ENCODE results near the gene ADAM17.

Gene ADAM17

DNA sequence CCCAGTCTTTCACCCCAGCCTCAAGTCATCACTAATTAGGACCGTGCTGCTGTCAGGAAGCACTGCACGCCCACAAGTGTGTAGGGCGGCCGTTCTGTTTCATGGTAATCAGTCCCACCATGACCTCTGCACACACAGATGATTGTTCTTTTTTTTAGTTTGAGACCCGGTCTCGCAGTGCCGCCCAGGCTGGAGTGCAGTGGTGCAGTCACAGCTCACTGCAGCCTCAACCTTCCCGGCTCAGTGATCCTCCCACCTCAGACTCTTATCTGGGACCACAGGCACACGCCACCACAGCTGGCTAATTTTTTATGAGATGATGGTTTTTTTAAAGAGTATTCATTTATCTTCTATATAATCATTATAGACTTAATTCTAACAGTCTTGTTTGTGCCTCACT, 83.1 kb downstream of the ADAM17 start:
- no peaks in the 10 kb centered on the region for H3F3A ChIP-seq (ENCODE audit: low read depth)
- H3K4me1 ChIP-seq (ENCODE audit: insufficient read depth, low read length, poor library complexity, severe bottlenecking), result peaks cover 19% of the 10 kb centered on the region
- H3K9ac ChIP-seq (ENCODE audit: low read depth, low read length, poor library complexity, severe bottlenecking), result no peak overlapping the region
- H4K20me1 ChIP-seq (ENCODE audit: insufficient read depth, low read length, poor library complexity, severe bottlenecking), result peaks cover 5% of the 10 kb centered on the region
- H3K9me2 ChIP-seq (replicated peaks; ENCODE audit: low read depth, low read length), result no peaks in the 10 kb centered on the region
- no peaks in the 10 kb centered on the region for H3K9me3 ChIP-seq (ENCODE audit: insufficient read depth, low read depth, low read length)
- H3K4me3 ChIP-seq (ENCODE audit: low read length, poor library complexity, severe bottlenecking), result no peak overlapping the region
- no peaks in the 10 kb centered on the region for H3K27me3 ChIP-seq (ENCODE audit: insufficient read depth, low read length, poor library complexity, severe bottlenecking)
- H3K36me3 ChIP-seq (ENCODE audit: insufficient read depth, low read length), result peaks cover 21% of the 10 kb centered on the region; the same call in 1 of the 2 replicates
- no peak overlapping the region for H3K4me2 ChIP-seq (ENCODE audit: low read depth, low read length, poor library complexity, severe bottlenecking)
- TF ChIP-seq EZH2phosphoT487 (IDR thresholded peaks at IDR 0.05; ENCODE audit: borderline replicate concordance), result no peak
- no peak overlapping the region for H2AFZ ChIP-seq (ENCODE audit: low read length)
- H3K79me2 ChIP-seq (ENCODE audit: insufficient read depth, low read length), result peaks cover 18% of the 10 kb centered on the region; the same call in 1 of the 2 replicates

DNA sequence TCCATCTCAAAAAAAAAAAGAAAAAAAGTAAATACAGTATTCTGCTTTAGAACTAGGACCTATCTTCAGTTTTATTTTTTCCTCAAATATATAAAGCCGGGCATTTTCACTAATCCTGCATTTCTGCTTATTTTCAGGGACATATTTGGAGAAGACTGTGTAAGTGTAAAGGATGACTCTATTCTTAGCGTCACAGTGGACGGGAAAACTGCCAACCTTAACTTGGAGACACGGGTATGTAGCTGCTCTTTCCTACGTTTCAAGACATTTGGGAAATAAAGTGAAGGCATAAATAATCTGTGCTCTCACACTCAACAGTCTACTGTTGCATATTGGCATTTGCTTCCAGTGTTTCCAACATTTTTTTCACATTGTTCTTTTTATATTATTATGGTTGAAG, 84.4 kb downstream of the ADAM17 start:
- peaks cover 7% of the 10 kb centered on the region for H3K4me1 ChIP-seq (ENCODE audit: insufficient read depth, low read length, poor library complexity, severe bottlenecking)
- no peaks in the 10 kb centered on the region for H3F3A ChIP-seq (ENCODE audit: low read depth)
- no peak overlapping the region for H3K9ac ChIP-seq (ENCODE audit: low read depth, low read length, poor library complexity, severe bottlenecking)
- H2AFZ ChIP-seq (ENCODE audit: low read length), result no peak overlapping the region
- no peak for TF ChIP-seq EZH2phosphoT487 (IDR thresholded peaks at IDR 0.05; ENCODE audit: borderline replicate concordance)
- peaks cover 5% of the 10 kb centered on the region for H4K20me1 ChIP-seq (ENCODE audit: insufficient read depth, low read length, poor library complexity, severe bottlenecking)
- H3K4me2 ChIP-seq (ENCODE audit: low read depth, low read length, poor library complexity, severe bottlenecking), result no peak overlapping the region
- peaks cover 14% of the 10 kb centered on the region; the same call in 1 of the 2 replicates for H3K79me2 ChIP-seq (ENCODE audit: insufficient read depth, low read length)
- H3K36me3 ChIP-seq (ENCODE audit: insufficient read depth, low read length), result peaks cover 22% of the 10 kb centered on the region; the same call in 1 of the 2 replicates
- no peak overlapping the region for H3K4me3 ChIP-seq (ENCODE audit: low read length, poor library complexity, severe bottlenecking)
- H3K9me2 ChIP-seq (replicated peaks; ENCODE audit: low read depth, low read length), result no peaks in the 10 kb centered on the region
- no peaks in the 10 kb centered on the region for H3K9me3 ChIP-seq (ENCODE audit: insufficient read depth, low read depth, low read length)
- H3K27me3 ChIP-seq (ENCODE audit: insufficient read depth, low read length, poor library complexity, severe bottlenecking), result no peaks in the 10 kb centered on the region

GRCh38 chr2:9467687-9468086, 87.9 kb downstream of the ADAM17 start:
- H3F3A ChIP-seq (ENCODE audit: low read depth), result no peaks in the 10 kb centered on the region; the same call in 1 of the 2 replicates
- H3K4me1 ChIP-seq (ENCODE audit: insufficient read depth, low read length, poor library complexity, severe bottlenecking), result peaks cover 8% of the 10 kb centered on the region
- H4K20me1 ChIP-seq (ENCODE audit: insufficient read depth, low read length, poor library complexity, severe bottlenecking), result no peaks in the 10 kb centered on the region
- H3K4me2 ChIP-seq (ENCODE audit: low read depth, low read length, poor library complexity, severe bottlenecking), result no peak overlapping the region
- H3K9me2 ChIP-seq (replicated peaks; ENCODE audit: low read depth, low read length), result no peaks in the 10 kb centered on the region
- H3K9me3 ChIP-seq (ENCODE audit: insufficient read depth, low read depth, low read length), result no peaks in the 10 kb centered on the region
- no peak overlapping the region for H3K9ac ChIP-seq (ENCODE audit: low read depth, low read length, poor library complexity, severe bottlenecking)
- TF ChIP-seq, protein P1, sequence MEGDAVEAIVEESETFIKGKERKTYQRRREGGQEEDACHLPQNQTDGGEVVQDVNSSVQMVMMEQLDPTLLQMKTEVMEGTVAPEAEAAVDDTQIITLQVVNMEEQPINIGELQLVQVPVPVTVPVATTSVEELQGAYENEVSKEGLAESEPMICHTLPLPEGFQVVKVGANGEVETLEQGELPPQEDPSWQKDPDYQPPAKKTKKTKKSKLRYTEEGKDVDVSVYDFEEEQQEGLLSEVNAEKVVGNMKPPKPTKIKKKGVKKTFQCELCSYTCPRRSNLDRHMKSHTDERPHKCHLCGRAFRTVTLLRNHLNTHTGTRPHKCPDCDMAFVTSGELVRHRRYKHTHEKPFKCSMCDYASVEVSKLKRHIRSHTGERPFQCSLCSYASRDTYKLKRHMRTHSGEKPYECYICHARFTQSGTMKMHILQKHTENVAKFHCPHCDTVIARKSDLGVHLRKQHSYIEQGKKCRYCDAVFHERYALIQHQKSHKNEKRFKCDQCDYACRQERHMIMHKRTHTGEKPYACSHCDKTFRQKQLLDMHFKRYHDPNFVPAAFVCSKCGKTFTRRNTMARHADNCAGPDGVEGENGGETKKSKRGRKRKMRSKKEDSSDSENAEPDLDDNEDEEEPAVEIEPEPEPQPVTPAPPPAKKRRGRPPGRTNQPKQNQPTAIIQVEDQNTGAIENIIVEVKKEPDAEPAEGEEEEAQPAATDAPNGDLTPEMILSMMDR (conservative IDR thresholded peaks at IDR 0.05; ENCODE audit: low read length), result no peak
- no peak for TF ChIP-seq EZH2phosphoT487 (IDR thresholded peaks at IDR 0.05; ENCODE audit: borderline replicate concordance)
- no peak overlapping the region for H3K4me3 ChIP-seq (ENCODE audit: low read length, poor library complexity, severe bottlenecking)
- H3K79me2 ChIP-seq (ENCODE audit: insufficient read depth, low read length), result no peaks in the 10 kb centered on the region
- H3K36me3 ChIP-seq (ENCODE audit: insufficient read depth, low read length), result peaks cover 26% of the 10 kb centered on the region; the same call in 1 of the 2 replicates
- no peak overlapping the region for H2AFZ ChIP-seq (ENCODE audit: low read length)
- no peaks in the 10 kb centered on the region for H3K27me3 ChIP-seq (ENCODE audit: insufficient read depth, low read length, poor library complexity, severe bottlenecking)

DNA sequence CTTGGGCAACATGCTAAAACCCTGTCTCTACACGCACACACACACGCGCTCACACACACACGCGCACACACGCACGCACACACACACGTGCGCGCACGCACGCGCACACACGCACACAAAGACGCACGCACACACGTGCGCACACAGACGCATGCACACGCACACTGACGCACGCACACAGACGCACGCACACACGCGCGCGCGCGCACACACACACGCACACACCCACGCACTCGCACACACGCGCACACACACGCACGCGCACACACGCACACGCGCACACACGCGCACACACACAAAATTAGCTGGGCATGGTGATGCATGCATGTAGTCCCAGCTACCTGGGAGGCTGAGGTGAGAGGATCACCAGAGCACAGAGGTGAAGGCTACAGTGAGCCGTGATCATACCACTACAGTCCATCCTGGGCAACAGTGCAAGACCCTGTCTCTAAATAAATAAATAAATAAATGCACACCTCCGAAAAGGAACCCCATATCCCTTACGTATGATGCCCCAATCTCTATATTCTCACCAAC, 89.4 kb downstream of the ADAM17 start:
- H3K9me2 ChIP-seq (replicated peaks; ENCODE audit: low read depth, low read length), result no peaks in the 10 kb centered on the region
- no peak overlapping the region for H3K9ac ChIP-seq (ENCODE audit: low read depth, low read length, poor library complexity, severe bottlenecking)
- TF ChIP-seq EZH2phosphoT487 (IDR thresholded peaks at IDR 0.05; ENCODE audit: borderline replicate concordance), result no peak
- TF ChIP-seq, protein P1 (conservative IDR thresholded peaks at IDR 0.05; ENCODE audit: low read length), result no peak
- H4K20me1 ChIP-seq (ENCODE audit: insufficient read depth, low read length, poor library complexity, severe bottlenecking), result no peaks in the 10 kb centered on the region
- H3K4me1 ChIP-seq (ENCODE audit: insufficient read depth, low read length, poor library complexity, severe bottlenecking), result peaks cover 8% of the 10 kb centered on the region
- no peaks in the 10 kb centered on the region for H3K9me3 ChIP-seq (ENCODE audit: insufficient read depth, low read depth, low read length)
- no peak overlapping the region for H3K4me3 ChIP-seq (ENCODE audit: low read length, poor library complexity, severe bottlenecking)
- no peak overlapping the region for H3K4me2 ChIP-seq (ENCODE audit: low read depth, low read length, poor library complexity, severe bottlenecking)
- no peaks in the 10 kb centered on the region for H3K79me2 ChIP-seq (ENCODE audit: insufficient read depth, low read length)
- peaks cover 23% of the 10 kb centered on the region; the same call in 1 of the 2 replicates for H3K36me3 ChIP-seq (ENCODE audit: insufficient read depth, low read length)
- H3F3A ChIP-seq (ENCODE audit: low read depth), result no peaks in the 10 kb centered on the region; the same call in 1 of the 2 replicates
- H2AFZ ChIP-seq (ENCODE audit: low read length), result no peak overlapping the region
- no peaks in the 10 kb centered on the region for H3K27me3 ChIP-seq (ENCODE audit: insufficient read depth, low read length, poor library complexity, severe bottlenecking)

Data from Loucy (cell line).